Activated CD4-positive, CD25-positive, alpha-beta regulatory T cell treated with anti-CD3 and anti-CD28 coated beads, Interleukin-2, amount 50 U/mL, for 24 hours (primary cell): ENCODE data around the gene COL4A6.
"Not testable (repeated sequence)": the region's sequence is repeated elsewhere in the genome, so short reads cannot be mapped to it uniquely, and the experiment has no call there.

Experiments
- ATAC-seq, 2 donors: fragments of 150-1000 bp; cut with Tn5 transposase; one replicate each; pipeline ENCODE4 v1.10.0; 2021; ENCODE audit warnings: mild to moderate bottlenecking in 1 of 2, moderate library complexity in 1 of 2

The COL4A6 gene

GRCh38 chrX:108397627-108398391 is 40.4 kb downstream of the COL4A6 start:
- no peak for ATAC-seq

GRCh38 chrX:108396986-108397385 is 41.2 kb downstream of the COL4A6 start:
- ATAC-seq, result no peak

GRCh38 chrX:108396188-108396891 is 41.9 kb downstream of the COL4A6 start:
- no peak for ATAC-seq

GRCh38 chrX:108390976-108391717 is 47.1 kb downstream of the COL4A6 start:
- ATAC-seq, result not testable (repeated sequence)

- ATAC-seq, result no peak
Measured at GRCh38 chrX:108384783-108385182, 53.4 kb downstream of the COL4A6 start.

- no peak for ATAC-seq
Measured at GRCh38 chrX:108380222-108380621, 58.0 kb downstream of the COL4A6 start.

DNA sequence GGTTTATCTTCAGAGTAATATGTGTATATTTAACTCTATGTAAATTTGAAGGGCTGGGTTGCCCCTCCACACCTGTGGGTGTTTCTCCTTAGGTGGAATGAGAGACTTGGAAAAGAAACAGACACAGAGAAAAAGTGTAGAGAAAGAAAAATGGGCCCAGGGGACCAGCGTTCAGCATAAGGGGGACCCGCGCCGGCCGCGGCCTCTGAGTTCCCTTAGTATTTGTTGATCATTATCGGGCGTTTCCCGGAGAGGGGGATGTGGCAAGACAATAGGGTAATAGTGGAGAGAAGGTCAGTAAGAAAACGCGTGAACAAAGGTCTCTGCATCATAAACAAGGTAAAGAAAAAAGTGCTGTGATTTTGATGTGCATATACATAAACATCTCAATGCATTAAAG is 61.4 kb downstream of the COL4A6 start:
- ATAC-seq, result not testable (repeated sequence)

DNA sequence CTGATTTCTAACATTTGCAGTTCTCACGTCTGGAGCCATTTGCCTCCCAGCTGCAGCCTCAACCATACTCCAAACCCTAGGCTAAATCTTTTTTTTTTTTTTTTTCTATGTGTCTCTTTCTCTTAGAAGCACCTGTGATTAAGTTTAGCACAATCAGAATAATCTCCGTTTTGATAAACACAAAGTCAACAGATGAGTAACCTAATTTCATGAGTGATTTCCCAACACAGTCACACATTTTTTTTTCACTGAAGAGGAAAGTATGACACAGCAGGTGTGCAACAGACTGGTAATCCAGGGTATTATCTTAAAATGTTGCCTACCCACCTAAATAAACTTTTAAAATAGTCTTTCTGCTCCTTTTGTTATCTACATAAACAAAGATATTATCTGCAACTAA is 62.6 kb downstream of the COL4A6 start:
- not testable (repeated sequence) for ATAC-seq

- no peak for ATAC-seq
Measured at GRCh38 chrX:108366644-108367406, 71.4 kb downstream of the COL4A6 start.

- no peak for ATAC-seq
Measured at GRCh38 chrX:108362026-108362425, 76.2 kb downstream of the COL4A6 start.

DNA sequence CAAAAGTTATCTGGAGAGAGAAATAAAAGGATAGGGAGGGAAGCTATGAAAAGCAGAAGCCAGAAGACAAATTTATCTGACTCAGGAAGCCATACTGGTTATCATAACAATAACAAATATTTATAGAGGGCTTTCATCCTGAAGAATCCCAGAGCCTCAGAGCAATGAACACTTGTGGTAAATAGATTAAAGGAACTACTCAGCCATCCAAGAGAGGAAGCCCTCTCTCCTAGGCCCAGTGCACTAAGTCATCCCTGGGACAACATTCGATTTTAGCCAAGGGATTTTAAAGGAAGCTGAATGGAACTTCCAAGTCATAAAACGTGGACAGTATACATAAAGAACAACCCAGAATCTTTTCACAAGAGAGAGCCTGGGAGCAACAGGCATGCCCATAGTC is 76.9 kb downstream of the COL4A6 start:
- ATAC-seq, result no peak

GRCh38 chrX:108359806-108360602 is 78.2 kb downstream of the COL4A6 start:
- no peak for ATAC-seq

- no peak for ATAC-seq
Measured at GRCh38 chrX:108353452-108353851, 84.8 kb downstream of the COL4A6 start.

- ATAC-seq, result no peak
Measured at GRCh38 chrX:108349210-108349609, 89.0 kb downstream of the COL4A6 start.

- ATAC-seq, result no peak
Measured at GRCh38 chrX:108348525-108348924, 89.7 kb downstream of the COL4A6 start.

GRCh38 chrX:108347800-108348199 is 90.4 kb downstream of the COL4A6 start:
- ATAC-seq, result no peak

- no peak for ATAC-seq
Measured at GRCh38 chrX:108344216-108344615, 94.0 kb downstream of the COL4A6 start.

- ATAC-seq, result no peak
Measured at GRCh38 chrX:108341947-108342346, 96.3 kb downstream of the COL4A6 start.

GRCh38 chrX:108332281-108332680 is 105.9 kb downstream of the COL4A6 start:
- ATAC-seq, result no peak

DNA sequence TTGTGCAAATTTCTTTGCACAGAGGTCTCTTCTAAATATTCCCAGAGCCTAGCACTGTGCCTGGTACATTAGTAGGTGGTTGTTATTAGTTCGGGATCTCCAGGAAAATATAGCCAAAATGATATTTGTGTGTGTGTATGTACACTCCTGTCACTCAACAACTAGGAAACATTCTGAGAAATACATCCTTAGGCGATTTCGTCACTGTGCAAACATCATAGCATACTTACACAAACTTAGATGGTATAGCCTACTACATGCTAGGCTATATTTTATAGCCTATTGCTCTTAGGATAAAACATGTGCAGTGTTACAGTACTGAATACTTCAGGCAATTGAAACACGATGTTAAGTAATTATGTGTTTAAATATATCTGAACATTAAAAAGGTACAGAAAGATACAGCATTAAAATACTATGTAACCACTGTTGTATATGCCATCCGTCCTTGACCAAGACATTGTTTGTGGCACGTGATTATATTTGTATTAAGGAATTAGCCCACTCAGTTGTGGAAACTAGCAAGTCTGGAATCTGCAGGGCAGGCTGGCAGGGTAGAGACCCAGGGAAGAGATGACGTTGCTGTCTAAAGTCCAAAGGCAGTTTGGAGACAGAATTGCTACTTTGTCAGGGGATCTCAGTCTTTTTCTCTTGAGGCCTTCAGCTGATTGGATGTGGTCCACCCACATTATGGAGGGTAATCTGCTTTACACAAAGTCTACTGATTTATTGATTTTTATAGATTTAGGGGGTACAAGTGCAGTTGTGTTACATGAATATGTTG is 106.9 kb downstream of the COL4A6 start:
- no peak for ATAC-seq

GRCh38 chrX:108323751-108324150 is 114.5 kb downstream of the COL4A6 start:
- ATAC-seq, result no peak
